Amniotic epithelial cell (primary cell): ENCODE results near the gene MBNL1.
"Not testable (repeated sequence)": the region's sequence is repeated elsewhere in the genome, so short reads cannot be mapped to it uniquely, and the experiment has no call there.

Source experiments
- DNase-seq: peaks from one replicate; pipeline ENCODE4 v3.0.0-alpha.2; 2010; ENCODE audit warnings: low read depth

Gene MBNL1

GRCh38 chr3:152377184-152377570 lies 108.4 kb downstream of the MBNL1 start:
- DNase-seq: no peak

GRCh38 chr3:152379415-152380042 lies 110.8 kb downstream of the MBNL1 start:
- DNase-seq: no peak

- DNase-seq: peak; percentile 37
These were observed 111.3 kb downstream of the MBNL1 start for GRCh38 chr3:152380043-152380442.

- no peak for DNase-seq
These were observed 113.2 kb downstream of the MBNL1 start for GRCh38 chr3:152381881-152382295.

GRCh38 chr3:152382312-152383135 lies 113.8 kb downstream of the MBNL1 start:
- no peak for DNase-seq

GRCh38 chr3:152383136-152383606 lies 114.4 kb downstream of the MBNL1 start:
- DNase-seq: no peak

GRCh38 chr3:152384412-152384811 lies 115.7 kb downstream of the MBNL1 start:
- no peak for DNase-seq

- DNase-seq: peak; percentile 80
These were observed 117.0 kb downstream of the MBNL1 start for GRCh38 chr3:152385761-152386160.

GRCh38 chr3:152386208-152386607 lies 117.5 kb downstream of the MBNL1 start:
- DNase-seq: no peak

GRCh38 chr3:152388631-152389030 lies 119.9 kb downstream of the MBNL1 start:
- no peak for DNase-seq

- no peak for DNase-seq
These were observed 120.7 kb downstream of the MBNL1 start for GRCh38 chr3:152389316-152389934.

- DNase-seq: no peak
These were observed 121.9 kb downstream of the MBNL1 start for GRCh38 chr3:152390647-152391046.

GRCh38 chr3:152391671-152392070 lies 122.9 kb downstream of the MBNL1 start:
- no peak for DNase-seq

- DNase-seq: no peak
These were observed 123.6 kb downstream of the MBNL1 start for GRCh38 chr3:152392272-152392880.

- no peak for DNase-seq
These were observed 125.5 kb downstream of the MBNL1 start for GRCh38 chr3:152394246-152394645.

- no peak for DNase-seq
These were observed 127.0 kb downstream of the MBNL1 start for GRCh38 chr3:152395764-152396163.

- DNase-seq: peak; percentile 56
These were observed 128.1 kb downstream of the MBNL1 start for GRCh38 chr3:152396867-152397266.

GRCh38 chr3:152397348-152397747 lies 128.6 kb downstream of the MBNL1 start:
- not testable (repeated sequence) for DNase-seq

GRCh38 chr3:152398495-152398894 lies 129.8 kb downstream of the MBNL1 start:
- DNase-seq: no peak

GRCh38 chr3:152399374-152399773 lies 130.6 kb downstream of the MBNL1 start:
- DNase-seq: peak; percentile 68

GRCh38 chr3:152400887-152401286 lies 132.2 kb downstream of the MBNL1 start:
- peak; percentile 36 for DNase-seq

GRCh38 chr3:152402695-152403451 lies 134.1 kb downstream of the MBNL1 start:
- peak; percentile 49 for DNase-seq
